ENCODE measurements around the gene TENT5C.

- TF ChIP-seq, protein P1, sequence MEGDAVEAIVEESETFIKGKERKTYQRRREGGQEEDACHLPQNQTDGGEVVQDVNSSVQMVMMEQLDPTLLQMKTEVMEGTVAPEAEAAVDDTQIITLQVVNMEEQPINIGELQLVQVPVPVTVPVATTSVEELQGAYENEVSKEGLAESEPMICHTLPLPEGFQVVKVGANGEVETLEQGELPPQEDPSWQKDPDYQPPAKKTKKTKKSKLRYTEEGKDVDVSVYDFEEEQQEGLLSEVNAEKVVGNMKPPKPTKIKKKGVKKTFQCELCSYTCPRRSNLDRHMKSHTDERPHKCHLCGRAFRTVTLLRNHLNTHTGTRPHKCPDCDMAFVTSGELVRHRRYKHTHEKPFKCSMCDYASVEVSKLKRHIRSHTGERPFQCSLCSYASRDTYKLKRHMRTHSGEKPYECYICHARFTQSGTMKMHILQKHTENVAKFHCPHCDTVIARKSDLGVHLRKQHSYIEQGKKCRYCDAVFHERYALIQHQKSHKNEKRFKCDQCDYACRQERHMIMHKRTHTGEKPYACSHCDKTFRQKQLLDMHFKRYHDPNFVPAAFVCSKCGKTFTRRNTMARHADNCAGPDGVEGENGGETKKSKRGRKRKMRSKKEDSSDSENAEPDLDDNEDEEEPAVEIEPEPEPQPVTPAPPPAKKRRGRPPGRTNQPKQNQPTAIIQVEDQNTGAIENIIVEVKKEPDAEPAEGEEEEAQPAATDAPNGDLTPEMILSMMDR (optimal IDR thresholded peaks at IDR 0.05 in 1 of 3, IDR thresholded peaks at IDR 0.05 in 1 of 3, conservative IDR thresholded peaks at IDR 0.05 in 1 of 3; ENCODE audit: extremely low read depth in 1 of 3, insufficient read depth in 2 of 3, low read length in 3 of 3): no peak
- TF ChIP-seq EZH2 (IDR thresholded peaks at IDR 0.05; ENCODE audit: low read length): no peak
Measured at GRCh38 chr1:117654493-117655219, 48.8 kb downstream of the TENT5C start.
